Transverse colon (tissue), 4 donors: ENCODE results near the gene ITIH5.

Experiments
- EP300 ChIP-seq: sonication (generic); formaldehyde crosslinking; IDR thresholded peaks from one replicate; pipeline ENCODE4 v1.6.1; 2017; ENCODE audit warnings: antibody characterized with exemption, low read depth
- POLR2AphosphoS5 ChIP-seq, 3 donors: sonication (generic); formaldehyde crosslinking; IDR thresholded peaks; one replicate each; pipeline ENCODE4 v1.6.1; 2016; ENCODE audit warnings: antibody characterized with exemption in 3 of 3
- TF ChIP-seq, protein P1 (sequence below), 5 experiments: fragments of 200-600 bp in 3 of 5; fragments of 450-650 bp in 2 of 5; sonication (generic) in 3 of 5; IDR thresholded peaks; 1 replicate in 2 of 5; 2 replicates in 3 of 5; pipeline ENCODE4 v1.5.1; 2016 to 2017; ENCODE audit warnings: antibody characterized with exemption in 5 of 5, inconsistent platforms in 3 of 5, mild to moderate bottlenecking in 2 of 5, moderate library complexity in 1 of 5

DNA sequence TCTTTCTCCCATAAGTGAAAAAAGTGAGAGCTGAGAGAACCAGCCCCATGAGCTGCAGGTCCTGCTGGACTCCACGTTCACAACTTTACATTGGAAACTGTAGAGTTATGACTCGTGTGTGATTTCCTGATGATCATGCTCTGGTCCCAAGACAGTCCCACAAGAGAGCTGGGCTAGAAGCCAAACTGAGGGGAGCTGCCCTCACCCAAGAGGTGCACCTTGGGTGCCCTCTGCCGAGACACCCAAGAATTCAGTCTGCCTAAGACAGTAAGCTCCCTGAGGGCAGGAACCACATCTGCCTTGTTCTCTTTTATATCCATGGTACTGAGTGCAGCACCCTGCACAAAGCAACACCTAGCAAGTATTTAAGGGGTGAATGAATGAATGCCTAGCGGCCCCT is 143.1 kb downstream of the ITIH5 start:
- TF ChIP-seq EP300 (no peak), POLR2AphosphoS5 (IDR thresholded peaks at IDR 0.05) (no peak)
- TF ChIP-seq, protein P1, sequence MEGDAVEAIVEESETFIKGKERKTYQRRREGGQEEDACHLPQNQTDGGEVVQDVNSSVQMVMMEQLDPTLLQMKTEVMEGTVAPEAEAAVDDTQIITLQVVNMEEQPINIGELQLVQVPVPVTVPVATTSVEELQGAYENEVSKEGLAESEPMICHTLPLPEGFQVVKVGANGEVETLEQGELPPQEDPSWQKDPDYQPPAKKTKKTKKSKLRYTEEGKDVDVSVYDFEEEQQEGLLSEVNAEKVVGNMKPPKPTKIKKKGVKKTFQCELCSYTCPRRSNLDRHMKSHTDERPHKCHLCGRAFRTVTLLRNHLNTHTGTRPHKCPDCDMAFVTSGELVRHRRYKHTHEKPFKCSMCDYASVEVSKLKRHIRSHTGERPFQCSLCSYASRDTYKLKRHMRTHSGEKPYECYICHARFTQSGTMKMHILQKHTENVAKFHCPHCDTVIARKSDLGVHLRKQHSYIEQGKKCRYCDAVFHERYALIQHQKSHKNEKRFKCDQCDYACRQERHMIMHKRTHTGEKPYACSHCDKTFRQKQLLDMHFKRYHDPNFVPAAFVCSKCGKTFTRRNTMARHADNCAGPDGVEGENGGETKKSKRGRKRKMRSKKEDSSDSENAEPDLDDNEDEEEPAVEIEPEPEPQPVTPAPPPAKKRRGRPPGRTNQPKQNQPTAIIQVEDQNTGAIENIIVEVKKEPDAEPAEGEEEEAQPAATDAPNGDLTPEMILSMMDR (IDR thresholded peaks at IDR 0.05) = no peak
